DOHH2 (cell line): Measurements from ENCODE around the gene MRC2.

ENCODE experiments used
- CTCF ChIP-seq: fragments of 200-600 bp; sonication (generic); IDR thresholded peaks from one replicate; pipeline ENCODE4 v1.5.1; 2014; ENCODE audit warnings: antibody characterized with exemption, mild to moderate bottlenecking, low read depth, low read length; ENCODE audit not compliant: poor library complexity, severe bottlenecking
- EZH2phosphoT487 ChIP-seq: fragments of 200-600 bp; sonication (generic); IDR thresholded peaks from 2 replicates; pipeline ENCODE4 v1.6.1; 2017; ENCODE audit warnings: borderline replicate concordance, mild to moderate bottlenecking, antibody characterized with exemption, low read length, moderate library complexity, mixed read lengths

- TF ChIP-seq CTCF (no peak), EZH2phosphoT487 (no peak)
Measured at GRCh38 chr17:62625870-62626200, 1.6 kb upstream of the MRC2 start.
